Uterus (tissue), 2 donors: ENCODE data around the gene MRPL9.

Experiments
- POLR2A ChIP-seq, 2 donors: fragments of 450-650 bp; IDR thresholded peaks; one replicate each; pipeline ENCODE4 v1.6.1; 2016; ENCODE audit warnings: antibody characterized with exemption in 2 of 2, mild to moderate bottlenecking in 1 of 2, moderate library complexity in 1 of 2
- TF ChIP-seq, protein P1 (sequence below), 4 experiments: fragments of 200-600 bp in 2 of 4; fragments of 450-650 bp in 2 of 4; sonication (generic) in 2 of 4; IDR thresholded peaks; one replicate each; pipeline ENCODE4 v1.5.1; 2016 to 2019; ENCODE audit warnings: antibody characterized with exemption in 4 of 4, mild to moderate bottlenecking in 2 of 4, moderate library complexity in 1 of 4

DNA sequence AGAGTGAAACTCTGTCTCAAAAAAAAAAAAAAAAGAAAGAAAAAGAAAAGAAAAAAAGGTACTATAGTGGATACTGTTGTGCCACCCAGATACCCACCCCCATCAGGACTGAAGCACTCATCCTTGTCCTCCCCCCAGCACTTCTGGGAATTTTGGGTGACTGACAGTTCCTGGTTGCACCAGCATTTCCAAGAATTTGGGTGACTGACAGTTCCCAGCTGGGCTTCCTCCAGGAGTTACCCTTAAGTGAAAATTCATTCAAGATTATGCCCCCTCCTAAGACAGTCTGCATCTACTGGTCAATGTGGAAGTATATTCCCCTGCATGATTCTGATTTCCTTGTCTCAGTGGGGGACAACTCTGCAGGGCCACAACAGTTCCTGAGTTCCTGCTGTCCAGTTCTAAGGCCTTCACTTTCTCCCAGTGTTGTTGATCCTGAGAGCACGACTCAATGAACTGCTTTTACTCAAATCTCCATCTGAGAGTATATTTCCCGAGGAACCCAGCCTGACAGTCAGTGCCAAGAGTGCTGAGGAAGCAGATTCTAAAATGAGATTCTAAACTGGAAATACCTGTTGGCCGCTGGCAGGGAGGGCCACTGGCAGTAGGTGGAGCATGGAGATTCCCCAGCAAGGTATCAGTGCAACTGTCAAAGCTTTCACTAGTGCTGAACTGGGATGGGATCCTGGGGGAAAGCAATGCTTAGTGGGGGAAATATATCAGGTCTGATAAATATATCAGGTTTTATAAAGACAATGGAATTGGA, 23.5 kb downstream of the MRPL9 start:
- no peak for TF ChIP-seq POLR2A (IDR thresholded peaks at IDR 0.05)
- TF ChIP-seq, protein P1, sequence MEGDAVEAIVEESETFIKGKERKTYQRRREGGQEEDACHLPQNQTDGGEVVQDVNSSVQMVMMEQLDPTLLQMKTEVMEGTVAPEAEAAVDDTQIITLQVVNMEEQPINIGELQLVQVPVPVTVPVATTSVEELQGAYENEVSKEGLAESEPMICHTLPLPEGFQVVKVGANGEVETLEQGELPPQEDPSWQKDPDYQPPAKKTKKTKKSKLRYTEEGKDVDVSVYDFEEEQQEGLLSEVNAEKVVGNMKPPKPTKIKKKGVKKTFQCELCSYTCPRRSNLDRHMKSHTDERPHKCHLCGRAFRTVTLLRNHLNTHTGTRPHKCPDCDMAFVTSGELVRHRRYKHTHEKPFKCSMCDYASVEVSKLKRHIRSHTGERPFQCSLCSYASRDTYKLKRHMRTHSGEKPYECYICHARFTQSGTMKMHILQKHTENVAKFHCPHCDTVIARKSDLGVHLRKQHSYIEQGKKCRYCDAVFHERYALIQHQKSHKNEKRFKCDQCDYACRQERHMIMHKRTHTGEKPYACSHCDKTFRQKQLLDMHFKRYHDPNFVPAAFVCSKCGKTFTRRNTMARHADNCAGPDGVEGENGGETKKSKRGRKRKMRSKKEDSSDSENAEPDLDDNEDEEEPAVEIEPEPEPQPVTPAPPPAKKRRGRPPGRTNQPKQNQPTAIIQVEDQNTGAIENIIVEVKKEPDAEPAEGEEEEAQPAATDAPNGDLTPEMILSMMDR (IDR thresholded peaks at IDR 0.05), result no peak
